HG03135 (cell line): ENCODE data around the gene UPF2.
"Not testable (repeated sequence)": the region's sequence is repeated elsewhere in the genome, so short reads cannot be mapped to it uniquely, and the experiment has no call there.

ENCODE experiments used
- ATAC-seq: cut with Tn5 transposase; IDR thresholded peaks from one replicate; pipeline ENCODE4 v1.9.1; 2021; ENCODE audit warnings: mild to moderate bottlenecking, moderate library complexity; ENCODE audit not compliant: unreplicated experiment

Gene UPF2

GRCh38 chr10:12045596-12045995 lies 3.0 kb upstream of the UPF2 start:
- no peak for ATAC-seq

GRCh38 chr10:12042409-12042796 lies 206 bp downstream of the UPF2 start:
- ATAC-seq = peak; percentile 4

- no peak for ATAC-seq
Observed at GRCh38 chr10:12041766-12042408, 722 bp downstream of the UPF2 start.

- no peak for ATAC-seq
Observed at GRCh38 chr10:12036073-12036655, 6.4 kb downstream of the UPF2 start.

- ATAC-seq = no peak
Observed at GRCh38 chr10:12031404-12031803, 11.2 kb downstream of the UPF2 start.

- ATAC-seq = peak; percentile 94
Observed at GRCh38 chr10:12027539-12027938, 15.1 kb downstream of the UPF2 start.

GRCh38 chr10:12025591-12025990 lies 17.0 kb downstream of the UPF2 start:
- no peak for ATAC-seq

GRCh38 chr10:12022580-12023257 lies 19.9 kb downstream of the UPF2 start:
- ATAC-seq = no peak

GRCh38 chr10:12020574-12020973 lies 22.0 kb downstream of the UPF2 start:
- ATAC-seq = no peak

- no peak for ATAC-seq
Observed at GRCh38 chr10:12019283-12019971, 23.2 kb downstream of the UPF2 start.

- ATAC-seq = no peak
Observed at GRCh38 chr10:12018438-12019282, 23.9 kb downstream of the UPF2 start.

- no peak for ATAC-seq
Observed at GRCh38 chr10:12013926-12014325, 28.7 kb downstream of the UPF2 start.

- ATAC-seq = not testable (repeated sequence)
Observed at GRCh38 chr10:12013391-12013790, 29.2 kb downstream of the UPF2 start.

- ATAC-seq = no peak
Observed at GRCh38 chr10:12010353-12010752, 32.3 kb downstream of the UPF2 start.

GRCh38 chr10:12008842-12009241 lies 33.8 kb downstream of the UPF2 start:
- not testable (repeated sequence) for ATAC-seq

- ATAC-seq = no peak
Observed at GRCh38 chr10:12006671-12007070, 35.9 kb downstream of the UPF2 start.

GRCh38 chr10:11993834-11994468 lies 48.7 kb downstream of the UPF2 start:
- peak; percentile 69 for ATAC-seq

- ATAC-seq = no peak
Observed at GRCh38 chr10:11988924-11989323, 53.7 kb downstream of the UPF2 start.

- ATAC-seq = no peak
Observed at GRCh38 chr10:11986593-11987216, 55.9 kb downstream of the UPF2 start.

- no peak for ATAC-seq
Observed at GRCh38 chr10:11982253-11982652, 60.4 kb downstream of the UPF2 start.
